T47D (cell line): ENCODE data around the gene LPCAT3.
A peak's percentile ranks its signal among the peaks of the same experiment; 100 is the strongest.
"Not testable (repeated sequence)": the region's sequence is repeated elsewhere in the genome, so short reads cannot be mapped to it uniquely, and the experiment has no call there.

Source experiments
- DNase-seq, 2 experiments: peaks; one replicate each; pipeline versions ENCODE4 v3.0.0 to v3.0.0-alpha.2; 2011 to 2012; ENCODE audit warnings: low read depth in 1 of 2, low spot score in 1 of 2
- JUND ChIP-seq: IDR thresholded peaks from 2 replicates; pipeline ENCODE4 v1.6.1; 2012; ENCODE audit warnings: low read depth
- in situ Hi-C: cut with HindIII; loops from 2 replicates; pipeline ENCODE4 v1.10.0; 2016; ENCODE audit warnings: low sequenced_read_pairs, low pct_unique_long_range_greater_than_20kb

LPCAT3 gene

GRCh38 chr12:7054925-7055324 lies 36.6 kb upstream of the LPCAT3 start:
- no peak for TF ChIP-seq JUND
- in situ Hi-C loops = no loop called here

GRCh38 chr12:7049973-7050372 lies 31.7 kb upstream of the LPCAT3 start:
- in situ Hi-C loops, DNase-seq: not testable (repeated sequence)

More at GRCh38 chr12:7054925-7055324, 36.6 kb upstream of the LPCAT3 start:
- no peak for DNase-seq

DNA sequence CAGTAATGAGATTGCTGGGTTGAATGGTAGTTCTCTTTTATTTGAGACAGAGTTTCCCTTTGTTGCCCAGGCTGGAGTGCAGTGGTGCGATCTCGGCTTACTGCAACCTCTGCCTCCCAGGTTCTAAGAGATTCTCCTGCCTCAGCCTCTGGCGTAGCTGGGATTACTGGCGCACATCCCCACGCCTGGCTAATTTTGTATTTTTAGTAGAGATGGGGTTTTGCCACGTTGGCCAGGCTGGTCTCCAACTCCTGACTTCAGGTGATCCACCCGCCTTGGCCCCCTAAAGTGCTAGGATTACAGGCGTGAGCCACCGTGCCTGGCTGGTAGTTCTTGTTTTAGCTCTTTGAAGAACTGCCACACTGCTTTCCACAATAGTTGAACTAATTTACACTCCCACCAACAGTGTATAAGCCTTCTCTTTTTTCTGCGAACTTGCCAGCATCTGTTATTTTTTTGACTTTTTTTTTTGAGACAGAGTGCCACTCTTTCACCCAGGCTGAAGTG lies 31.2 kb upstream of the LPCAT3 start:
- in situ Hi-C loops, DNase-seq: not testable (repeated sequence)

DNA sequence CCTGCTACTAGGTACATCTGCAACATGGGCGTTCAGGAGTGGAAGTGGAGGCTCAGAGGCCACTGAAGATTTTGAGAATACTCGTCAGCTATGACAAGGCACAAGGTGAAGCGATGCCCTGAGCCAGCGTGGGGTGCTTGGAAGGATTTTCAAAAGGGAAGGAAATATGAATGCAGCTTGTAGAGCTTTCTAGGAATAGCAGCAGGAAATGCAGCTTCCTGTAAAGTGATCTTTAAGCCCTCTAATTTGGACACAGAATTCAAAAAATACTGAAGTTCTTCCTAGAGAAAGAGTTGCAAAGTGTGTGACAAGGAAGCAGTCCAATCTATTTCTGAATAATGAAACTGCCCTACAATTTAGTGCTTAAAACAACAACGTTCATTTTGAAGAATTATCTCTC lies 29.0 kb upstream of the LPCAT3 start:
- in situ Hi-C loops = no loop called here
- TF ChIP-seq JUND = no peak
- no peak for DNase-seq

GRCh38 chr12:7046383-7047105 lies 28.3 kb upstream of the LPCAT3 start:
- in situ Hi-C loops = no loop called here

DNA sequence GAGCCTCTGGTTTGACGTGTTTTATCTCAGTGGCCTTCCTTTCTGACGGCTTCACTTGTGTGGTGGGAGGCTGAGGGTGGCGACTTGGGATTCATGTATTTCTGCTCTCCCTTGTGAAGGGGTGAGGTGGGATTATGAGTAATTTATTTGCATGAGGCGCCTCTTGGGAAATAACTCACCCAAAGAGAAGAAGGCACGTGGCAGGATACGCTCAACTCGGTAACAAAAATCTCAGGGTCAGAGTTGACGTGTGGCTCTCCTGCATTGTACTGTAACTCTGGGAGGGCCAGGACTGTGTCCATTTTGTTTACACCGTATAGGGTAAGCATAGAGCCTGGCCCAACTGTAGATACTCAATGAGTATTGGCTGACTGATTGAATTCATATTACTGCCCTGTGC lies 27.6 kb upstream of the LPCAT3 start:
- TF ChIP-seq JUND = no peak
- DNase-seq = no peak
- in situ Hi-C loops = no loop called here

More at GRCh38 chr12:7046383-7047105, 28.3 kb upstream of the LPCAT3 start:
- no peak for TF ChIP-seq JUND
- DNase-seq = no peak

DNA sequence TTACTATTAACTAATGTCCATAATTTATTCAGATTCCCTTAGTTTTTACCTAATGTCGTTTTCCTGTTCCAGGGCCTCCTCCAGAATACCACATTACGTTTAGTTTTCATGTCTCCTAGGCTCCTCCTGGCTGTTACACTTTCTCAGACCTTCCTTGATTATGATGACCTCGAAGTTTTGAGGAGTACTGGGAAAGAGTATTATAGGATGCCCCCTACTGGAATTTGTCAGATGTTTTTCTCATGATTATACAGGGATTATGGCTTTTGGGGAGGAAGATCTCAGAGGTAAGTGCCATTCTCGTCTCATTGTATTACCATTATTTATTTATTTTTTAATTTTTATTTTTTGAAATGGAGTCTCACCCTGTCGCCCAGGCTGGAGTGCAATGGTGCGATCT lies 24.6 kb upstream of the LPCAT3 start:
- DNase-seq = peak; percentile 1 to 37
- TF ChIP-seq JUND = no peak
- in situ Hi-C loops = no loop called here

GRCh38 chr12:7039403-7039802 lies 21.1 kb upstream of the LPCAT3 start:
- TF ChIP-seq JUND = no peak
- in situ Hi-C loops = no loop called here
- DNase-seq = no peak

DNA sequence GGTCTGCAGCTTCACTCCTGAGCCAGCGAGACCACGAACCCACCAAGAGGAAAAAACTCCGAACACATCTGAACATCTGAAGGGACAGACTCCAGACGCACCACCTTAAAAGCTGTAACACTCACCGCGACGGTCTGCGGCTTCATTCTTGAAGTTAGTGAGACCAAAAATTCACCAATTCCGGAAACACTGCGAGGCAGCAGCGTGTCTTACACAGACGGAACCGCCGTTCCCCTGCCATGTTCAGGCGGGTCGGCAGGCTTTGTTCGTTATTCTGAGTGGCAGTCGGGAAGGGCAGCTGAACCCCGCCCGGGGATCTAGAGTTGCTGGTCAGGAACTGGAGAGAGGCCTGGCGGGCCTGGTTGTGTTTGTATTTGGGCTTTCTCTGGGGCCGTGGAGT lies 20.3 kb upstream of the LPCAT3 start:
- no peak for DNase-seq
- in situ Hi-C loops = no loop called here
- TF ChIP-seq JUND = no peak

DNA sequence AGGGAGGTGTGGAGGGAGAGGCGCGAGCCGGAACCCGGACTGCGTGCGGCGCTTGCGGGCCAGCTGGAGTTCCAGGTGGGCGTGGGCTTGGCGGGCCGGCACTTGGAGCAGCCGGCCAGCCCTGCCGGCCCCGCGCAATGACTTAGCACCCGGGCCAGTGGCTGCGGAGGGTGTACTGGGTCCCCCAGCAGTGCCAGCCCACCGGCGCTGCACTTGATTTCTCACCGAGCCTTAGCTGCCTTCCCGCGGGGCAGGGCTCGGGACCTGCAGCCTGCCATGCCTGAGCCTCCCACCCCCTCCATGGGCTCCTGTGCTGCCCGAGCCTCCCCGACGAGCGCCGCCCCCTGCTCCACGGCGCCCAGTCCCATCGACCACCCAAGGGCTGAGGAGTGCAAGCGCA lies 19.1 kb upstream of the LPCAT3 start:
- in situ Hi-C loops, DNase-seq: not testable (repeated sequence)

DNA sequence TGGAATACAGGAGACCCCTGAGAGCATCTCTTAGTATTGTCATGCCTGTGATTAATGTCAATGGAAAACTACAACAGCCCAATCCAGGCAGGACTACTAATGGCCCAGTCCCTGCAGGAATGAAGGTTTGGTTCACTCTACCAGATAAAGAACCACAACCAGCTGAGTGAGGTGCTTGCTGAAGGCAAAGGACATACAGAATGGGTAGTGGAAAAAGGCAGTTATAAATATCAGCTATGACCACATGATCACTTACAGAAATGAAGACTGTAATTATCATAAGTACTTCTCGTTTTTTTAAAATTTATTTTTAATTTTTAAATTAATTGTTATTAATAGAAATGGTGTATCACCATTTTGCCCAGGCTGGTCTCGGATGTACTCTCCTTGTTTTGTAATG lies 17.2 kb upstream of the LPCAT3 start:
- no peak for DNase-seq
- TF ChIP-seq JUND = no peak
- in situ Hi-C loops = no loop called here

GRCh38 chr12:7034464-7034863 lies 16.2 kb upstream of the LPCAT3 start:
- in situ Hi-C loops = no loop called here
- DNase-seq = no peak
- TF ChIP-seq JUND = no peak

GRCh38 chr12:7032990-7033389 lies 14.7 kb upstream of the LPCAT3 start:
- TF ChIP-seq JUND = no peak
- in situ Hi-C loops = no loop called here
- no peak for DNase-seq

- no peak for TF ChIP-seq JUND
- DNase-seq = no peak
- in situ Hi-C loops = no loop called here
Measured at GRCh38 chr12:7031306-7031705, 13.0 kb upstream of the LPCAT3 start.
